Effector CD4-positive, alpha-beta T cell (primary cell): ENCODE results near the gene OR6C76. TPM values are rescaled to one million over a fixed set of nuclear protein-coding genes. Genes with fewer than 3 reads are reported as not detected.
"Not testable (repeated sequence)": the region's sequence is repeated elsewhere in the genome, so short reads cannot be mapped to it uniquely, and the experiment has no call there.

ENCODE experiments used
- DNase-seq: peaks from one replicate; pipeline ENCODE4 v3.0.0-alpha.2; 2020
- total RNA-seq: gene quantifications from one replicate; lab custom pipeline; 2026; lab: John Stamatoyannopoulos, UW

OR6C76 gene
- total RNA-seq = not detected

GRCh38 chr12:55425954-55426353 lies at the start of gene OR6C76:
OR6C76 (plus strand) TSS chr12:55426254; CDS start chr12:55426254, 0 bp downstream.
- no peak for DNase-seq

- no peak for DNase-seq
Measured at GRCh38 chr12:55385891-55386290, 40.2 kb upstream of the OR6C76 start.

- DNase-seq = no peak
Measured at GRCh38 chr12:55392032-55392795, 33.8 kb upstream of the OR6C76 start.

GRCh38 chr12:55396326-55396725 lies 29.7 kb upstream of the OR6C76 start:
- DNase-seq = no peak

GRCh38 chr12:55400229-55400628 lies 25.8 kb upstream of the OR6C76 start, which contains the start of gene OR6C65:
OR6C65 (plus strand) TSS chr12:55400529; CDS start chr12:55400529, 0 bp downstream.
- no peak for DNase-seq

GRCh38 chr12:55407866-55408265 lies 18.2 kb upstream of the OR6C76 start:
- DNase-seq = no peak

- not testable (repeated sequence) for DNase-seq
Measured at GRCh38 chr12:55409133-55409532, 16.9 kb upstream of the OR6C76 start.

GRCh38 chr12:55412138-55412537 lies 13.9 kb upstream of the OR6C76 start:
- DNase-seq = not testable (repeated sequence)

GRCh38 chr12:55413498-55414388 lies 12.3 kb upstream of the OR6C76 start:
- not testable (repeated sequence) for DNase-seq

- not testable (repeated sequence) for DNase-seq
Measured at GRCh38 chr12:55414396-55414823, 11.6 kb upstream of the OR6C76 start.

- DNase-seq = not testable (repeated sequence)
Measured at GRCh38 chr12:55414889-55415288, 11.2 kb upstream of the OR6C76 start.

GRCh38 chr12:55416961-55417360 lies 9.1 kb upstream of the OR6C76 start:
- no peak for DNase-seq

GRCh38 chr12:55420307-55420962 lies 5.6 kb upstream of the OR6C76 start:
- no peak for DNase-seq

- DNase-seq = no peak
Measured at GRCh38 chr12:55428331-55429243, 2.5 kb downstream of the OR6C76 start.

- not testable (repeated sequence) for DNase-seq
Measured at GRCh38 chr12:55441233-55441632, 15.2 kb downstream of the OR6C76 start.

GRCh38 chr12:55443776-55444175 lies 17.7 kb downstream of the OR6C76 start, which contains the start of gene OR6C2:
OR6C2 (plus strand) TSS chr12:55444076; CDS start chr12:55452214, 8,138 bp downstream.
- no peak for DNase-seq

- no peak for DNase-seq
Measured at GRCh38 chr12:55445357-55445756, 19.3 kb downstream of the OR6C76 start.

GRCh38 chr12:55446326-55446725 lies 20.3 kb downstream of the OR6C76 start:
- no peak for DNase-seq

GRCh38 chr12:55448825-55449224 lies 22.8 kb downstream of the OR6C76 start:
- no peak for DNase-seq

GRCh38 chr12:55464926-55465325 lies 38.9 kb downstream of the OR6C76 start:
- DNase-seq = not testable (repeated sequence)

GRCh38 chr12:55467836-55468235 lies 41.8 kb downstream of the OR6C76 start:
- no peak for DNase-seq

- DNase-seq = no peak
Measured at GRCh38 chr12:55469291-55469690, 43.2 kb downstream of the OR6C76 start.
